Endometrial microvascular endothelial cells (primary cell): ENCODE measurements around the gene RASSF3. TPM values are rescaled to one million over a fixed set of nuclear protein-coding genes. Genes with fewer than 3 reads are reported as not detected.

Experiments used
- in situ Hi-C: cut with HindIII; loops from 2 replicates; pipeline ENCODE4 v1.10.0; 2017; ENCODE audit warnings: low sequenced_read_pairs, low pct_unique_long_range_greater_than_20kb; ENCODE audit errors: inconsistent ontology term
- total RNA-seq: library from RNA; depleted of rRNA; stranded (reverse); fragments of >200 nt; gene quantifications from one replicate; pipeline ENCODE4 v1.2.3, GENCODE V29; 2015; ENCODE audit errors: inconsistent ontology term

Gene RASSF3
- total RNA-seq, 1 donor from 2014 or later, result 59.0 TPM

GRCh38 chr12:64707362-64707761, 97.1 kb downstream of the RASSF3 start:
- in situ Hi-C loops, result no loop called here

GRCh38 chr12:64707926-64708325, 97.6 kb downstream of the RASSF3 start:
- in situ Hi-C loops, result no loop called here

GRCh38 chr12:64709429-64709828, 99.1 kb downstream of the RASSF3 start:
- in situ Hi-C loops, result no loop called here

GRCh38 chr12:64713376-64713775, 103.1 kb downstream of the RASSF3 start:
- in situ Hi-C loops, result no loop called here

- in situ Hi-C loops, result no loop called here
These were observed 104.3 kb downstream of the RASSF3 start for GRCh38 chr12:64714551-64714968.

GRCh38 chr12:64716371-64716770, 106.1 kb downstream of the RASSF3 start:
- in situ Hi-C loops, result no loop called here

GRCh38 chr12:64716839-64717455, 106.7 kb downstream of the RASSF3 start:
- in situ Hi-C loops, result no loop called here

GRCh38 chr12:64718649-64719048, 108.4 kb downstream of the RASSF3 start:
- in situ Hi-C loops, result no loop called here

GRCh38 chr12:64720884-64721283, 110.6 kb downstream of the RASSF3 start:
- in situ Hi-C loops, result no loop called here

GRCh38 chr12:64722835-64723234, 112.5 kb downstream of the RASSF3 start:
- in situ Hi-C loops, result no loop called here

GRCh38 chr12:64723630-64724029, 113.3 kb downstream of the RASSF3 start:
- in situ Hi-C loops, result no loop called here

- in situ Hi-C loops, result no loop called here
These were observed 114.0 kb downstream of the RASSF3 start for GRCh38 chr12:64724201-64724745.

- in situ Hi-C loops, result no loop called here
These were observed 119.8 kb downstream of the RASSF3 start for GRCh38 chr12:64729909-64730587.

GRCh38 chr12:64730588-64730969, 120.3 kb downstream of the RASSF3 start:
- in situ Hi-C loops, result no loop called here

GRCh38 chr12:64731683-64732082, 121.4 kb downstream of the RASSF3 start:
- in situ Hi-C loops, result no loop called here

GRCh38 chr12:64733857-64734256, 123.6 kb downstream of the RASSF3 start:
- in situ Hi-C loops, result no loop called here

GRCh38 chr12:64735442-64735841, 125.1 kb downstream of the RASSF3 start:
- in situ Hi-C loops, result no loop called here

- in situ Hi-C loops, result no loop called here
These were observed 126.5 kb downstream of the RASSF3 start for GRCh38 chr12:64736771-64737170.

GRCh38 chr12:64737539-64737938, 127.2 kb downstream of the RASSF3 start:
- in situ Hi-C loops, result no loop called here

- in situ Hi-C loops, result no loop called here
These were observed 129.5 kb downstream of the RASSF3 start for GRCh38 chr12:64739778-64740177.
